Transverse colon (tissue), 4 donors: ENCODE data around the gene CLEC3B.

ENCODE experiments used
- CTCF ChIP-seq, 5 experiments: fragments of 200-600 bp in 3 of 5; fragments of 450-650 bp in 2 of 5; sonication (generic) in 3 of 5; IDR thresholded peaks; 1 replicate in 2 of 5; 2 replicates in 3 of 5; pipeline ENCODE4 v1.5.1; 2016 to 2017; ENCODE audit warnings: antibody characterized with exemption in 5 of 5, inconsistent platforms in 3 of 5, mild to moderate bottlenecking in 2 of 5, moderate library complexity in 1 of 5
- EP300 ChIP-seq: sonication (generic); formaldehyde crosslinking; IDR thresholded peaks from one replicate; pipeline ENCODE4 v1.6.1; 2017; ENCODE audit warnings: antibody characterized with exemption, low read depth
- POLR2AphosphoS5 ChIP-seq, 3 donors: sonication (generic); formaldehyde crosslinking; IDR thresholded peaks; one replicate each; pipeline ENCODE4 v1.6.1; 2016; ENCODE audit warnings: antibody characterized with exemption in 3 of 3

GRCh38 chr3:45066109-45066801 lies 40.2 kb downstream of the CLEC3B start:
- TF ChIP-seq CTCF (IDR thresholded peaks at IDR 0.05) (no peak), EP300 (no peak), POLR2AphosphoS5 (IDR thresholded peaks at IDR 0.05) (no peak)
